SU-DHL-6 (cell line): ENCODE measurements around the gene FLT1.

ENCODE experiments used
- EZH2phosphoT487 ChIP-seq: fragments of 200-600 bp; sonication (generic), shearing (Covaris generic); conservative IDR thresholded peaks from 2 replicates; pipeline ENCODE4 v1.6.1; 2018; ENCODE audit warnings: mild to moderate bottlenecking, antibody characterized with exemption, low read length, moderate library complexity, mixed read lengths
- TF ChIP-seq, protein P1 (sequence below): fragments of 200-600 bp; sonication (generic); IDR thresholded peaks from one replicate; pipeline ENCODE4 v1.5.1; 2017; ENCODE audit warnings: antibody characterized with exemption, mild to moderate bottlenecking, low read length, moderate library complexity; ENCODE audit not compliant: insufficient read depth, poor library complexity, severe bottlenecking

DNA sequence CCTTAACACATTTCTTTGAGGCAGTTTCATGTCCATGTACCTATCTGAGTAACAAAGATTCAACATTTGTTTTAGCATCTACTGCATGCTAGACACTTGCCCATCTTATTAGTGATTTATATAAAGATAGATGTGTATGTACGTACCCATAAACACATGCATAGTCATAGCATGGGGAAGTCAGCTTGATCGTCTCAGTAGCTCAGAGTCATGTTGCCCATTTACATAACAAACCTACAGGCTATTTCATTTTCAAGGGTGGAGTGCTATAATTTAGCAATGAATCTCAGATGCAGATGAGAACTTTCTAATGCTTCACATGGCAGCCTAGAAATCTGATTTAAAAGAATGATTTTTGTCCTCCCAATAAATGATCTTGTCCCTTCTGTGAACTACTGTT is 23.5 kb downstream of the FLT1 start:
- TF ChIP-seq, protein P1, sequence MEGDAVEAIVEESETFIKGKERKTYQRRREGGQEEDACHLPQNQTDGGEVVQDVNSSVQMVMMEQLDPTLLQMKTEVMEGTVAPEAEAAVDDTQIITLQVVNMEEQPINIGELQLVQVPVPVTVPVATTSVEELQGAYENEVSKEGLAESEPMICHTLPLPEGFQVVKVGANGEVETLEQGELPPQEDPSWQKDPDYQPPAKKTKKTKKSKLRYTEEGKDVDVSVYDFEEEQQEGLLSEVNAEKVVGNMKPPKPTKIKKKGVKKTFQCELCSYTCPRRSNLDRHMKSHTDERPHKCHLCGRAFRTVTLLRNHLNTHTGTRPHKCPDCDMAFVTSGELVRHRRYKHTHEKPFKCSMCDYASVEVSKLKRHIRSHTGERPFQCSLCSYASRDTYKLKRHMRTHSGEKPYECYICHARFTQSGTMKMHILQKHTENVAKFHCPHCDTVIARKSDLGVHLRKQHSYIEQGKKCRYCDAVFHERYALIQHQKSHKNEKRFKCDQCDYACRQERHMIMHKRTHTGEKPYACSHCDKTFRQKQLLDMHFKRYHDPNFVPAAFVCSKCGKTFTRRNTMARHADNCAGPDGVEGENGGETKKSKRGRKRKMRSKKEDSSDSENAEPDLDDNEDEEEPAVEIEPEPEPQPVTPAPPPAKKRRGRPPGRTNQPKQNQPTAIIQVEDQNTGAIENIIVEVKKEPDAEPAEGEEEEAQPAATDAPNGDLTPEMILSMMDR: no peak
- TF ChIP-seq EZH2phosphoT487: no peak
